Neutrophil (primary cell): ENCODE results near the gene SV2B.

ENCODE experiments used
- H3K27ac ChIP-seq: fragments of 200-600 bp; sonication (generic); 2 replicates; pipeline ENCODE4 v1.5.1; 2016; ENCODE audit warnings: mild to moderate bottlenecking, moderate library complexity
- H3K27me3 ChIP-seq: fragments of 200-600 bp; sonication (generic); 2 replicates; pipeline ENCODE4 v1.6.0; 2016; ENCODE audit warnings: mild to moderate bottlenecking
- H3K36me3 ChIP-seq: fragments of 200-600 bp; sonication (generic); 2 replicates; pipeline ENCODE4 v1.5.1; 2017
- H3K4me1 ChIP-seq, 2 experiments: fragments of 200-600 bp in 1 of 2; sonication (generic) in 1 of 2; 1 replicate in 1 of 2; 2 replicates in 1 of 2; pipeline versions ENCODE4 v1.5.1 to v1.6.1; 2013 to 2016; ENCODE audit warnings: low read depth in 1 of 2, low read length in 1 of 2, mild to moderate bottlenecking in 1 of 2, moderate library complexity in 1 of 2; ENCODE audit not compliant: control insufficient read depth in 1 of 2, insufficient read depth in 1 of 2
- H3K4me3 ChIP-seq, 2 experiments: fragments of 200-600 bp in 1 of 2; sonication (generic) in 1 of 2; 1 replicate in 1 of 2; 2 replicates in 1 of 2; pipeline ENCODE4 v1.5.1; 2013 to 2016; ENCODE audit warnings: low read depth in 1 of 2, low read length in 1 of 2, mild to moderate bottlenecking in 1 of 2, moderate library complexity in 1 of 2
- H3K9me3 ChIP-seq: fragments of 200-600 bp; sonication (generic); 2 replicates; pipeline ENCODE4 v1.5.1; 2016
- CTCF ChIP-seq: fragments of 200-600 bp; sonication (generic); IDR thresholded peaks from 2 replicates; pipeline ENCODE4 v1.5.1; 2016; ENCODE audit warnings: antibody characterized with exemption

SV2B gene

GRCh38 chr15:91182101-91182500, 82.0 kb downstream of the SV2B start:
- no peaks in the 10 kb centered on the region for H3K9me3 ChIP-seq
- no peaks in the 10 kb centered on the region for H3K4me1 ChIP-seq
- no peak for TF ChIP-seq CTCF
- no peak overlapping the region for H3K4me3 ChIP-seq
- no peaks in the 10 kb centered on the region for H3K36me3 ChIP-seq
- H3K27ac ChIP-seq: no peak overlapping the region
- H3K27me3 ChIP-seq: peaks cover 49% of the 10 kb centered on the region

GRCh38 chr15:91183596-91183995, 83.5 kb downstream of the SV2B start:
- Histone ChIP-seq H3K4me1 (no peaks in the 10 kb centered on the region), H3K4me3 (no peak overlapping the region), H3K27ac (no peak overlapping the region), H3K36me3 (no peaks in the 10 kb centered on the region), H3K27me3 (peaks cover 55% of the 10 kb centered on the region), H3K9me3 (no peaks in the 10 kb centered on the region)
- TF ChIP-seq CTCF: no peak

GRCh38 chr15:91184441-91184840, 84.4 kb downstream of the SV2B start:
- no peaks in the 10 kb centered on the region for H3K4me1 ChIP-seq
- peaks cover 55% of the 10 kb centered on the region for H3K27me3 ChIP-seq
- no peaks in the 10 kb centered on the region for H3K36me3 ChIP-seq
- no peak for TF ChIP-seq CTCF
- no peak overlapping the region for H3K27ac ChIP-seq
- no peaks in the 10 kb centered on the region for H3K9me3 ChIP-seq
- H3K4me3 ChIP-seq: no peak overlapping the region

GRCh38 chr15:91186904-91187656, 87.0 kb downstream of the SV2B start:
- Histone ChIP-seq H3K4me1 (no peaks in the 10 kb centered on the region), H3K4me3 (no peak overlapping the region), H3K36me3 (no peaks in the 10 kb centered on the region), H3K27me3 (peaks cover 59% of the 10 kb centered on the region), H3K27ac (no peak overlapping the region), H3K9me3 (no peaks in the 10 kb centered on the region)
- TF ChIP-seq CTCF: no peak

GRCh38 chr15:91192285-91192684, 92.2 kb downstream of the SV2B start:
- no peak for TF ChIP-seq CTCF
- Histone ChIP-seq H3K4me3 (no peak overlapping the region), H3K36me3 (no peaks in the 10 kb centered on the region), H3K4me1 (peaks cover 6 to 9% of the 10 kb centered on the region in 2 experiments), H3K27ac (no peak overlapping the region), H3K9me3 (no peaks in the 10 kb centered on the region), H3K27me3 (peaks cover 41% of the 10 kb centered on the region)
